ENCODE data around the gene TOGARAM2. TPM values are rescaled to one million over a fixed set of nuclear protein-coding genes. Genes with fewer than 3 reads are reported as not detected.
A peak's percentile ranks its signal among the peaks of the same experiment; 100 is the strongest.

The TOGARAM2 gene
- total and polyA plus RNA-seq, 2 of the 13 experiments (the other 11 are each of a cell fraction or from before 2014, with no cell fraction given), result under 0.01 to 0.05 TPM

DNA sequence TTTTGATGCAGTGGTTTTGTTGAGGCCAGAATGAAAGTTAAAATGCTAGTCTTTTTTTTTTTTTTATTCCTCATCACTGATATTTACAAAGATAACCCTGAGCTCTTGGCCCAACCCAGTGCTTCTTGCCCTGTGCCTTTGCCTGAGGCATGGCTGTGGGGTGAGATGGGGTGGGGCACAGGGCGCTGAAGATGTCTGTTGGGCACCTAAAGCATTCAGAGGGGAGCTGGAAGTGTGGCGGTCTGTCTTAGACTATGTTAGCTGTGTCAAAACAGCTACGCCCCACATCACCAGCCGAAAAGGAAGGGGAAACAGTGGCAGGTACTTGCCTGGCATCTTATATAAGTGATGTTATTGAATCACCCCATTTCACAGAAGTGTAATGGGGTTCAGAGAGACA lies 20.7 kb downstream of the TOGARAM2 start:
- TF ChIP-seq, protein P1, sequence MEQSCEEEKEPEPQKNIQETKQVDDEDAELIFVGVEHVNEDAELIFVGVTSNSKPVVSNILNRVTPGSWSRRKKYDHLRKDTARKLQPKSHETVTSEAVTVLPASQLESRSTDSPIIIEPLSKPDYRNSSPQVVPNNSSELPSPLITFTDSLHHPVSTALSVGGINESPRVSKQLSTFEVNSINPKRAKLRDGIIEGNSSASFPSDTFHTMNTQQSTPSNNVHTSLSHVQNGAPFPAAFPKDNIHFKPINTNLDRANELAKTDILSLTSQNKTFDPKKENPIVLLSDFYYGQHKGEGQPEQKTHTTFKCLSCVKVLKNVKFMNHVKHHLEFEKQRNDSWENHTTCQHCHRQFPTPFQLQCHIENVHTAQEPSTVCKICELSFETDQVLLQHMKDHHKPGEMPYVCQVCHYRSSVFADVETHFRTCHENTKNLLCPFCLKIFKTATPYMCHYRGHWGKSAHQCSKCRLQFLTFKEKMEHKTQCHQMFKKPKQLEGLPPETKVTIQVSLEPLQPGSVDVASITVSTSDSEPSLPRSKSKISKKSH (CRISPR knock-in tag; IDR thresholded peaks at IDR 0.05; ENCODE audit: borderline replicate concordance), result no peak
- TF ChIP-seq ZNF644 (CRISPR knock-in tag; IDR thresholded peaks at IDR 0.05; ENCODE audit: low read depth) (no peak), NFATC3 (CRISPR knock-in tag; IDR thresholded peaks at IDR 0.05) (no peak), RARA (CRISPR knock-in tag; IDR thresholded peaks at IDR 0.05) (no peak), AKAP8 (CRISPR knock-in tag; IDR thresholded peaks at IDR 0.05) (no peak), ZNF619 (CRISPR knock-in tag; IDR thresholded peaks at IDR 0.05) (no peak), ARNT (IDR thresholded peaks at IDR 0.05) (no peak)
- TF ChIP-seq, protein P2, sequence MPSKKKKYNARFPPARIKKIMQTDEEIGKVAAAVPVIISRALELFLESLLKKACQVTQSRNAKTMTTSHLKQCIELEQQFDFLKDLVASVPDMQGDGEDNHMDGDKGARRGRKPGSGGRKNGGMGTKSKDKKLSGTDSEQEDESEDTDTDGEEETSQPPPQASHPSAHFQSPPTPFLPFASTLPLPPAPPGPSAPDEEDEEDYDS (CRISPR knock-in tag; IDR thresholded peaks at IDR 0.05), result no peak
- Histone ChIP-seq H2AFZ (ENCODE audit: low read length) (no peak overlapping the region), H3K36me3 (replicated peaks in 1 of 2; ENCODE audit: control insufficient read depth in 1 of 2, insufficient read depth in 2 of 2, low read length in 2 of 2) (no peaks in the 10 kb centered on the region), H3K27ac (ENCODE audit: extremely low read length, insufficient read depth, low read length) (no peak overlapping the region), H3K4me1 (ENCODE audit: insufficient read depth, low read length) (no peaks in the 10 kb centered on the region), H3K27me3 (ENCODE audit: control insufficient read depth in 1 of 2, insufficient read depth in 2 of 2, low read length in 2 of 2) (peaks cover 11 to 45% of the 10 kb centered on the region in 2 experiments; a peak in 3 of 5 replicates), H3K4me3 (replicated peaks in 1 of 3; ENCODE audit: insufficient read depth in 1 of 3, low read depth in 2 of 3, low read length in 3 of 3) (no peak overlapping the region), H3K4me2 (ENCODE audit: low read depth, low read length) (no peak overlapping the region), H3K9ac (ENCODE audit: insufficient read depth, low read depth, low read length) (no peak overlapping the region), H3K9me3 (ENCODE audit: low read length) (peaks cover 17% of the 10 kb centered on the region), H4K20me1 (ENCODE audit: insufficient read depth, low read length) (no peaks in the 10 kb centered on the region), H3K79me2 (ENCODE audit: insufficient read depth, low read length) (no peaks in the 10 kb centered on the region)
- DNase-seq (ENCODE audit: low spot score) (no peak), FAIRE-seq (no peak), ATAC-seq (no peak)
- 43% methylated on average over 4 of the region's 4 CpGs for WGBS (ENCODE audit: low lambda C conversion rate)
- CTCF ChIA-PET (ENCODE audit: low intra/inter-chr PET ratio, low total read pairs), result no interaction called here
- in situ Hi-C loops (cut with HindIII; ENCODE audit: extremely low pct_ligation_motif_present, low pct_unique_long_range_greater_than_20kb), result no loop called here
- intact Hi-C loops (cut with micrococcal nuclease; ENCODE audit: unreplicated experiment), result no loop called here
- POLR2A ChIA-PET, result no interaction called here
- BruUV-seq (replicated peaks), result no TSS peak

DNA sequence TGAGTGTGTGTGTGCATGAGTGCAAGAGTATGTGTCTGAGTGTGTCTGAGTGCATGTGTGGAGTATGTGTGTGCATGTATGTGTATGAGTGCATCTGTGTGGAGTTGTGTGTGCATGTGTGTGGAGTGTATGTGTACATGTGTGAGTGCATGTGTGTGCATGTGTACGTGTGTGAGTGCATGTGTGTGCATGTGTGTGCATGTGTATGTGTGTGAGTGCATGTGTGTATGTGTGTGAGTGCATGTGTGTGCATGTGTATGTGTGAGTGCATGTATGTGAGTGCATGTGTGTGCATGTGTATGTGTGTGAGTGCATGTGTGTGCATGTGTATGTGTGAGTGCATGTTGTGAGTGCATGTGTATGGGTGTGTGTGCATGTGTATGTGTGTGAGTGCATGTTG lies 23.7 kb downstream of the TOGARAM2 start:
- intact Hi-C loops (cut with micrococcal nuclease; ENCODE audit: unreplicated experiment) (no loop called here), in situ Hi-C loops (cut with HindIII; ENCODE audit: extremely low pct_ligation_motif_present, low pct_unique_long_range_greater_than_20kb) (no loop called here)
- Histone ChIP-seq H3K27me3 (ENCODE audit: control insufficient read depth in 1 of 2, insufficient read depth in 2 of 2, low read length in 2 of 2) (peaks cover 2 to 26% of the 10 kb centered on the region in 2 experiments; a peak in 3 of 5 replicates), H2AFZ (ENCODE audit: low read length) (no peak overlapping the region), H3K4me1 (ENCODE audit: insufficient read depth, low read length) (no peaks in the 10 kb centered on the region), H3K79me2 (ENCODE audit: insufficient read depth, low read length) (no peaks in the 10 kb centered on the region), H3K4me2 (ENCODE audit: low read depth, low read length) (no peak overlapping the region), H3K9me3 (ENCODE audit: low read length) (peaks cover 17% of the 10 kb centered on the region), H3K4me3 (replicated peaks in 1 of 3; ENCODE audit: insufficient read depth in 1 of 3, low read depth in 2 of 3, low read length in 3 of 3) (no peak overlapping the region), H3K9ac (ENCODE audit: insufficient read depth, low read depth, low read length) (no peak overlapping the region), H4K20me1 (ENCODE audit: insufficient read depth, low read length) (no peaks in the 10 kb centered on the region), H3K27ac (ENCODE audit: extremely low read length, insufficient read depth, low read length) (no peak overlapping the region), H3K36me3 (replicated peaks in 1 of 2; ENCODE audit: control insufficient read depth in 1 of 2, insufficient read depth in 2 of 2, low read length in 2 of 2) (no peaks in the 10 kb centered on the region)
- peak; percentile 49 for FAIRE-seq
- WGBS (ENCODE audit: low lambda C conversion rate), result 36% methylated on average over 1 of the region's 1 CpG
- ATAC-seq, result no peak
- no peak for DNase-seq (ENCODE audit: low spot score)
- BruUV-seq (replicated peaks), result no TSS peak
- CTCF ChIA-PET (ENCODE audit: low intra/inter-chr PET ratio, low total read pairs), result no interaction called here
- POLR2A ChIA-PET, result no interaction called here
- TF ChIP-seq, protein P3, sequence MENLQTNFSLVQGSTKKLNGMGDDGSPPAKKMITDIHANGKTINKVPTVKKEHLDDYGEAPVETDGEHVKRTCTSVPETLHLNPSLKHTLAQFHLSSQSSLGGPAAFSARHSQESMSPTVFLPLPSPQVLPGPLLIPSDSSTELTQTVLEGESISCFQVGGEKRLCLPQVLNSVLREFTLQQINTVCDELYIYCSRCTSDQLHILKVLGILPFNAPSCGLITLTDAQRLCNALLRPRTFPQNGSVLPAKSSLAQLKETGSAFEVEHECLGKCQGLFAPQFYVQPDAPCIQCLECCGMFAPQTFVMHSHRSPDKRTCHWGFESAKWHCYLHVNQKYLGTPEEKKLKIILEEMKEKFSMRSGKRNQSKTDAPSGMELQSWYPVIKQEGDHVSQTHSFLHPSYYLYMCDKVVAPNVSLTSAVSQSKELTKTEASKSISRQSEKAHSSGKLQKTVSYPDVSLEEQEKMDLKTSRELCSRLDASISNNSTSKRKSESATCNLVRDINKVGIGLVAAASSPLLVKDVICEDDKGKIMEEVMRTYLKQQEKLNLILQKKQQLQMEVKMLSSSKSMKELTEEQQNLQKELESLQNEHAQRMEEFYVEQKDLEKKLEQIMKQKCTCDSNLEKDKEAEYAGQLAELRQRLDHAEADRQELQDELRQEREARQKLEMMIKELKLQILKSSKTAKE (CRISPR knock-in tag; IDR thresholded peaks at IDR 0.05; ENCODE audit: borderline replicate concordance), result peak; percentile 31; the same call in 1 of the 2 replicates
- TF ChIP-seq PHF5A (CRISPR knock-in tag; IDR thresholded peaks at IDR 0.05; ENCODE audit: low read depth, unreplicated experiment), result no peak
- 0 out of 2 replicates have a peak, but pooled peaks have one; percentile 13 for TF ChIP-seq FOXA1 (IDR thresholded peaks at IDR 0.05)
- TF ChIP-seq FOXA1 (CRISPR knock-in tag; IDR thresholded peaks at IDR 0.05), result no peak
- TF ChIP-seq, protein P4, sequence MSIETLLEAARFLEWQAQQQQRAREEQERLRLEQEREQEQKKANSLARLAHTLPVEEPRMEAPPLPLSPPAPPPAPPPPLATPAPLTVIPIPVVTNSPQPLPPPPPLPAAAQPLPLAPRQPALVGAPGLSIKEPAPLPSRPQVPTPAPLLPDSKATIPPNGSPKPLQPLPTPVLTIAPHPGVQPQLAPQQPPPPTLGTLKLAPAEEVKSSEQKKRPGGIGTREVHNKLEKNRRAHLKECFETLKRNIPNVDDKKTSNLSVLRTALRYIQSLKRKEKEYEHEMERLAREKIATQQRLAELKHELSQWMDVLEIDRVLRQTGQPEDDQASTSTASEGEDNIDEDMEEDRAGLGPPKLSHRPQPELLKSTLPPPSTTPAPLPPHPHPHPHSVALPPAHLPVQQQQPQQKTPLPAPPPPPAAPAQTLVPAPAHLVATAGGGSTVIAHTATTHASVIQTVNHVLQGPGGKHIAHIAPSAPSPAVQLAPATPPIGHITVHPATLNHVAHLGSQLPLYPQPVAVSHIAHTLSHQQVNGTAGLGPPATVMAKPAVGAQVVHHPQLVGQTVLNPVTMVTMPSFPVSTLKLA (IDR thresholded peaks at IDR 0.05), result peak; percentile 98
- TF ChIP-seq, protein P5, sequence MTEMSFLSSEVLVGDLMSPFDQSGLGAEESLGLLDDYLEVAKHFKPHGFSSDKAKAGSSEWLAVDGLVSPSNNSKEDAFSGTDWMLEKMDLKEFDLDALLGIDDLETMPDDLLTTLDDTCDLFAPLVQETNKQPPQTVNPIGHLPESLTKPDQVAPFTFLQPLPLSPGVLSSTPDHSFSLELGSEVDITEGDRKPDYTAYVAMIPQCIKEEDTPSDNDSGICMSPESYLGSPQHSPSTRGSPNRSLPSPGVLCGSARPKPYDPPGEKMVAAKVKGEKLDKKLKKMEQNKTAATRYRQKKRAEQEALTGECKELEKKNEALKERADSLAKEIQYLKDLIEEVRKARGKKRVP (CRISPR knock-in tag; IDR thresholded peaks at IDR 0.05), result no peak

All from HepG2 (cell line).